Loucy (cell line): ENCODE data around the gene SYNGR3.
"Not testable (repeated sequence)": the region's sequence is repeated elsewhere in the genome, so short reads cannot be mapped to it uniquely, and the experiment has no call there.

ENCODE experiments used
- H2AFZ ChIP-seq: fragments of 200-600 bp; sonication (generic); 2 replicates; pipeline ENCODE4 v1.6.0; 2016; ENCODE audit warnings: antibody characterized with exemption, mild to moderate bottlenecking, low read length, moderate library complexity
- H3F3A ChIP-seq: fragments of 200-600 bp; 2 replicates; pipeline ENCODE4 v1.6.0; 2016; ENCODE audit warnings: antibody characterized with exemption, low read depth, mild to moderate bottlenecking
- H3K27me3 ChIP-seq: fragments of 200-600 bp; sonication (generic); 2 replicates; pipeline ENCODE4 v1.6.1; 2014; ENCODE audit warnings: low read length, mild to moderate bottlenecking; ENCODE audit not compliant: insufficient read depth, poor library complexity, severe bottlenecking
- H3K36me3 ChIP-seq: fragments of 200-600 bp; sonication (generic); 2 replicates; pipeline ENCODE4 v1.6.1; 2016; ENCODE audit warnings: low read length; ENCODE audit not compliant: insufficient read depth
- H3K4me1 ChIP-seq: fragments of 200-600 bp; sonication (generic); 2 replicates; pipeline ENCODE4 v1.5.1; 2014; ENCODE audit warnings: low read length, mild to moderate bottlenecking; ENCODE audit not compliant: insufficient read depth, poor library complexity, severe bottlenecking
- H3K4me2 ChIP-seq: fragments of 200-600 bp; sonication (generic); 2 replicates; pipeline ENCODE4 v1.6.0; 2014; ENCODE audit warnings: antibody characterized with exemption, low read length, low read depth, mild to moderate bottlenecking; ENCODE audit not compliant: poor library complexity, severe bottlenecking
- H3K4me3 ChIP-seq: fragments of 200-600 bp; sonication (generic); 2 replicates; pipeline ENCODE4 v1.5.1; 2014; ENCODE audit warnings: low read length, mild to moderate bottlenecking, mixed read lengths; ENCODE audit not compliant: poor library complexity, severe bottlenecking
- H3K79me2 ChIP-seq: fragments of 200-600 bp; sonication (generic); 2 replicates; pipeline ENCODE4 v1.6.1; 2014; ENCODE audit warnings: low read length; ENCODE audit not compliant: insufficient read depth
- H3K9ac ChIP-seq: fragments of 200-600 bp; sonication (generic); 2 replicates; pipeline ENCODE4 v1.6.0; 2014; ENCODE audit warnings: mild to moderate bottlenecking, low read depth, low read length, moderate library complexity; ENCODE audit not compliant: poor library complexity, severe bottlenecking
- H3K9me2 ChIP-seq: fragments of 200-600 bp; sonication (generic); replicated peaks from 2 replicates; pipeline ENCODE4 v1.6.1; 2016; ENCODE audit warnings: low read depth, low read length, mixed read lengths
- H3K9me3 ChIP-seq: fragments of 200-600 bp; sonication (generic); 2 replicates; pipeline ENCODE4 v1.6.1; 2014; ENCODE audit warnings: mild to moderate bottlenecking, antibody characterized with exemption, low read length, low read depth; ENCODE audit not compliant: insufficient read depth
- H4K20me1 ChIP-seq: fragments of 200-600 bp; sonication (generic); 2 replicates; pipeline ENCODE4 v1.6.0; 2014; ENCODE audit warnings: antibody characterized with exemption, low read length, mild to moderate bottlenecking; ENCODE audit not compliant: insufficient read depth, poor library complexity, severe bottlenecking
- CTCF ChIP-seq: fragments of 200-600 bp; sonication (generic); conservative IDR thresholded peaks from 2 replicates; pipeline ENCODE4 v1.5.1; 2014; ENCODE audit warnings: mild to moderate bottlenecking, antibody characterized with exemption, low read length
- EZH2phosphoT487 ChIP-seq: fragments of 200-600 bp; IDR thresholded peaks from 2 replicates; pipeline ENCODE4 v1.6.1; 2018; ENCODE audit warnings: antibody characterized with exemption, mild to moderate bottlenecking, moderate library complexity, borderline replicate concordance

Gene SYNGR3

GRCh38 chr16:1961651-1962067 lies 28.1 kb upstream of the SYNGR3 start:
- H4K20me1 ChIP-seq = peaks cover 28% of the 10 kb centered on the region
- H3K9me2 ChIP-seq = no peaks in the 10 kb centered on the region
- H3K79me2 ChIP-seq = peaks cover 54% of the 10 kb centered on the region
- H2AFZ ChIP-seq = no peak overlapping the region
- peaks cover 6% of the 10 kb centered on the region for H3K4me1 ChIP-seq
- H3F3A ChIP-seq = peaks cover 9% of the 10 kb centered on the region; the same call in 1 of the 2 replicates
- no peaks in the 10 kb centered on the region for H3K9me3 ChIP-seq
- no peak overlapping the region for H3K9ac ChIP-seq
- peaks cover 9% of the 10 kb centered on the region for H3K27me3 ChIP-seq
- H3K36me3 ChIP-seq = peaks cover 16% of the 10 kb centered on the region; the same call in 1 of the 2 replicates
- no peak overlapping the region for H3K4me2 ChIP-seq
- TF ChIP-seq CTCF = no peak
- H3K4me3 ChIP-seq = no peak overlapping the region

- not testable (repeated sequence) for H3K27me3 ChIP-seq, H3F3A ChIP-seq, H3K4me1 ChIP-seq, H2AFZ ChIP-seq, H3K9me2 ChIP-seq, H3K9me3 ChIP-seq
- Histone ChIP-seq H3K9ac (peak overlapping the region; percentile 93), H3K79me2 (peaks cover 54% of the 10 kb centered on the region), H4K20me1 (peaks cover 28% of the 10 kb centered on the region), H3K4me2 (peak overlapping the region; percentile 76), H3K4me3 (peak overlapping the region; percentile 85), H3K36me3 (peaks cover 16% of the 10 kb centered on the region; the same call in 1 of the 2 replicates)
These were observed 27.3 kb upstream of the SYNGR3 start for GRCh38 chr16:1962161-1963153.

GRCh38 chr16:1963806-1964505 lies 25.8 kb upstream of the SYNGR3 start:
- Histone ChIP-seq H3K4me1 (peaks cover 6% of the 10 kb centered on the region), H3K4me3 (peak overlapping the region; percentile 85)

More at GRCh38 chr16:1963806-1964505, 25.8 kb upstream of the SYNGR3 start:
- peaks cover 9% of the 10 kb centered on the region for H3K27me3 ChIP-seq
- H3K36me3 ChIP-seq = peaks cover 16% of the 10 kb centered on the region; the same call in 1 of the 2 replicates
- no peaks in the 10 kb centered on the region for H3K9me3 ChIP-seq
- H2AFZ ChIP-seq = no peak overlapping the region
- H3K9ac ChIP-seq = peak overlapping the region; percentile 93
- H3K79me2 ChIP-seq = peaks cover 54% of the 10 kb centered on the region
- peaks cover 9% of the 10 kb centered on the region; the same call in 1 of the 2 replicates for H3F3A ChIP-seq
- H4K20me1 ChIP-seq = peaks cover 28% of the 10 kb centered on the region
- H3K4me2 ChIP-seq = peak overlapping the region; percentile 76
- TF ChIP-seq CTCF (peak; percentile 30; the same call in 1 of the 2 replicates), EZH2phosphoT487 (no peak)
- H3K9me2 ChIP-seq = no peaks in the 10 kb centered on the region
